Measurements from ENCODE around the gene MIDN. TPM values are rescaled to one million over a fixed set of nuclear protein-coding genes. Genes with fewer than 3 reads are reported as not detected.

MIDN gene
- total RNA-seq, 4 donors from 2014 or later: 34.9 to 117 (median 86.3) TPM

GRCh38 chr19:1307320-1307719 is 58.9 kb downstream of the MIDN start:
- ATAC-seq (no peak), DNase-seq (no peak)
- intact Hi-C loops (cut with DNase I; ENCODE audit: low total_unique reads) (no loop called here), in situ Hi-C loops (cut with MboI; ENCODE audit: low sequenced_read_pairs in 4 of 4) (no loop called here)
- no peaks in the 10 kb centered on the region for H3K4me1 ChIP-seq
- no peak overlapping the region for H3K4me3 ChIP-seq
- peaks cover 4 to 8% (median 7%) of the 10 kb centered on the region in 3 donors for H3K27me3 ChIP-seq
- no peaks in the 10 kb centered on the region for H3K36me3 ChIP-seq
- TF ChIP-seq POLR2A (IDR thresholded peaks at IDR 0.05) (no peak), CTCF (IDR thresholded peaks at IDR 0.05 in 4 of 5, conservative IDR thresholded peaks at IDR 0.05 in 1 of 5) (no peak)
- H3K9me3 ChIP-seq: no peaks in the 10 kb centered on the region
- no peak overlapping the region for H3K27ac ChIP-seq

- in situ Hi-C loops (cut with MboI; ENCODE audit: low sequenced_read_pairs in 4 of 4): no loop called here
- peaks cover 5 to 8% (median 7%) of the 10 kb centered on the region in 3 donors for H3K27me3 ChIP-seq
- intact Hi-C loops (cut with DNase I; ENCODE audit: low total_unique reads): no loop called here
- ATAC-seq (no peak), DNase-seq (no peak)
- H3K36me3 ChIP-seq: no peaks in the 10 kb centered on the region
- no peaks in the 10 kb centered on the region for H3K9me3 ChIP-seq
- no peaks in the 10 kb centered on the region for H3K4me1 ChIP-seq
- no peak for TF ChIP-seq CTCF (IDR thresholded peaks at IDR 0.05 in 4 of 5, conservative IDR thresholded peaks at IDR 0.05 in 1 of 5)
- TF ChIP-seq POLR2A (IDR thresholded peaks at IDR 0.05): no peak
- no peak overlapping the region for H3K27ac ChIP-seq
- H3K4me3 ChIP-seq: no peak overlapping the region
These were observed 59.4 kb downstream of the MIDN start for GRCh38 chr19:1307755-1308303.

GRCh38 chr19:1308718-1309117 is 60.3 kb downstream of the MIDN start:
- H3K4me3 ChIP-seq: no peak overlapping the region
- H3K36me3 ChIP-seq: no peaks in the 10 kb centered on the region
- intact Hi-C loops (cut with DNase I; ENCODE audit: low total_unique reads): no loop called here
- ATAC-seq (no peak), DNase-seq (no peak)
- H3K27ac ChIP-seq: no peak overlapping the region
- no peak for TF ChIP-seq CTCF (IDR thresholded peaks at IDR 0.05 in 4 of 5, conservative IDR thresholded peaks at IDR 0.05 in 1 of 5)
- TF ChIP-seq POLR2A (IDR thresholded peaks at IDR 0.05): no peak
- H3K4me1 ChIP-seq: no peaks in the 10 kb centered on the region
- in situ Hi-C loops (cut with MboI; ENCODE audit: low sequenced_read_pairs in 4 of 4): no loop called here
- peaks cover 14 to 15% (median 15%) of the 10 kb centered on the region in 3 donors for H3K27me3 ChIP-seq
- H3K9me3 ChIP-seq: no peaks in the 10 kb centered on the region

Other genes with a start within 250 kb of the MIDN start
- not detected for gene GRIN3B, start 248.2 kb upstream of the MIDN start, total RNA-seq
- gene TMEM259, start 227.5 kb upstream of the MIDN start, total RNA-seq: 100 to 1,000 TPM in 3 of 4 donors, 10 to 100 TPM in 1; 98.5 to 150 (median 124) TPM
- not detected for gene RNU6-2, start 227.1 kb upstream of the MIDN start, total RNA-seq
- 10 to 100 TPM in 1 of 4 donors, 1 to 10 TPM in 3; 2.2 to 10.1 (median 4.1) TPM for gene CNN2, start 222.0 kb upstream of the MIDN start, total RNA-seq
- gene ABCA7, start 208.5 kb upstream of the MIDN start, total RNA-seq: 10 to 100 TPM in 3 of 4 donors, 1 to 10 TPM in 1; 6.0 to 20.0 (median 15.0) TPM
- 1 to 10 TPM in 3 of 4 donors, under 1 TPM in 1; 0.83 to 7.6 (median 3.4) TPM for gene ARHGAP45, start 181.4 kb upstream of the MIDN start, total RNA-seq
- 100 to 1,000 TPM; 118 to 263 (median 228) TPM for gene POLR2E, start 153.2 kb upstream of the MIDN start, total RNA-seq
- gene GPX4, start 144.6 kb upstream of the MIDN start, total RNA-seq: 100 to 1,000 TPM; 616 to 907 (median 819) TPM
- gene SBNO2, start 74.3 kb upstream of the MIDN start, total RNA-seq: 10 to 100 TPM; 22.2 to 49.8 (median 30.9) TPM
- 100 to 1,000 TPM in 3 of 4 donors, 10 to 100 TPM in 1; 91.5 to 194 (median 149) TPM for gene STK11, start 42.8 kb upstream of the MIDN start, total RNA-seq
- 1 to 10 TPM in 1 of 4 donors, under 1 TPM in 3; 0.10 to 1.3 (median 0.53) TPM for gene CBARP, start 10.6 kb upstream of the MIDN start, total RNA-seq
- gene ATP5F1D, start 6.8 kb upstream of the MIDN start, total RNA-seq: 100 to 1,000 TPM; 189 to 442 (median 273) TPM
- gene CIRBP, start 20.7 kb downstream of the MIDN start, total RNA-seq: 100 to 1,000 TPM; 274 to 578 (median 418) TPM
- gene FAM174C, start 26.9 kb downstream of the MIDN start, total RNA-seq: 10 to 100 TPM; 18.7 to 36.7 (median 28.7) TPM
- not detected for gene EFNA2, start 37.3 kb downstream of the MIDN start, total RNA-seq
- 100 to 1,000 TPM; 259 to 497 (median 377) TPM for gene NDUFS7, start 135.3 kb downstream of the MIDN start, total RNA-seq
- gene GAMT, start 153.0 kb downstream of the MIDN start, total RNA-seq: 100 to 1,000 TPM; 269 to 421 (median 373) TPM
- gene DAZAP1, start 159.0 kb downstream of the MIDN start, total RNA-seq: 10 to 100 TPM; 53.7 to 74.1 (median 63.4) TPM
- 1,000 to 10,000 TPM; 2,323 to 3,835 (median 2,607) TPM for gene RPS15, start 189.8 kb downstream of the MIDN start, total RNA-seq
- gene APC2, start 201.5 kb downstream of the MIDN start, total RNA-seq: under 1 TPM in 1 of 4 donors, not detected in 3; 0.04 TPM
- gene C19orf25, start 230.6 kb downstream of the MIDN start, total RNA-seq: 10 to 100 TPM; 18.7 to 25.7 (median 19.9) TPM
- gene PCSK4, start 241.8 kb downstream of the MIDN start, total RNA-seq: under 1 TPM; 0.12 to 0.60 (median 0.37) TPM
- 1 to 10 TPM; 1.1 to 2.3 (median 1.5) TPM for gene REEP6, start 242.6 kb downstream of the MIDN start, total RNA-seq